Omental fat pad (tissue), 4 donors: ENCODE data around the gene USP48. TPM values are rescaled to one million over a fixed set of nuclear protein-coding genes. Genes with fewer than 3 reads are reported as not detected.

Source experiments
- ATAC-seq: fragments of 150-250 bp; one replicate; pipeline ENCODE4 v1.9.1; 2016; ENCODE audit warnings: mild to moderate bottlenecking, moderate library complexity; ENCODE audit not compliant: low FRiP score
- DNase-seq: peaks from one replicate; pipeline ENCODE4 v3.0.0-alpha.2; 2019; ENCODE audit warnings: low spot score
- CTCF ChIP-seq, 3 donors: fragments of 450-650 bp; IDR thresholded peaks; one replicate each; pipeline ENCODE4 v1.5.1; 2016 to 2017; ENCODE audit warnings: antibody characterized with exemption in 3 of 3, mild to moderate bottlenecking in 3 of 3, moderate library complexity in 2 of 3
- total RNA-seq, 4 donors: library from RNA; depleted of rRNA; stranded (reverse); fragments of >200 nt; gene quantifications; one replicate each; pipeline ENCODE4 v1.1.0, GENCODE V29; 2016

Gene USP48
- total RNA-seq, 4 donors from 2014 or later, result 30.5 to 49.8 (median 39.5) TPM

GRCh38 chr1:21663248-21663950, 119.5 kb downstream of the USP48 start:
- DNase-seq (no peak), ATAC-seq (no peak)
- no peak for TF ChIP-seq CTCF (IDR thresholded peaks at IDR 0.05)

- no peak for ATAC-seq
- DNase-seq, result no peak
- no peak for TF ChIP-seq CTCF (IDR thresholded peaks at IDR 0.05)
Observed at GRCh38 chr1:21662426-21663247, 120.3 kb downstream of the USP48 start.

- no peak for TF ChIP-seq CTCF (IDR thresholded peaks at IDR 0.05)
- ATAC-seq (no peak), DNase-seq (no peak)
Observed at GRCh38 chr1:21661886-21662285, 121.1 kb downstream of the USP48 start.

- no peak for DNase-seq
- no peak for TF ChIP-seq CTCF (IDR thresholded peaks at IDR 0.05)
- no peak for ATAC-seq
Observed at GRCh38 chr1:21659924-21660326, 123.0 kb downstream of the USP48 start.

GRCh38 chr1:21659099-21659923, 123.6 kb downstream of the USP48 start:
- DNase-seq, result peak; percentile 51
- ATAC-seq, result peak; percentile 80
- TF ChIP-seq CTCF (IDR thresholded peaks at IDR 0.05), result peak in 2 of 3 donors; percentile 40 to 96

- ATAC-seq (no peak), DNase-seq (no peak)
- TF ChIP-seq CTCF (IDR thresholded peaks at IDR 0.05), result no peak
Observed at GRCh38 chr1:21657456-21658190, 125.3 kb downstream of the USP48 start.
